GM12801 (cell line): ENCODE results near the gene PLIN5.

Experiments
- TF ChIP-seq, protein P1 (sequence below): IDR thresholded peaks from one replicate; pipeline ENCODE4 v1.5.1; 2011; ENCODE audit warnings: control low read depth; ENCODE audit not compliant: insufficient read length; ENCODE audit errors: extremely low read depth

PLIN5 gene

GRCh38 chr19:4513248-4513647 lies 21.8 kb downstream of the PLIN5 start:
- TF ChIP-seq, protein P1, sequence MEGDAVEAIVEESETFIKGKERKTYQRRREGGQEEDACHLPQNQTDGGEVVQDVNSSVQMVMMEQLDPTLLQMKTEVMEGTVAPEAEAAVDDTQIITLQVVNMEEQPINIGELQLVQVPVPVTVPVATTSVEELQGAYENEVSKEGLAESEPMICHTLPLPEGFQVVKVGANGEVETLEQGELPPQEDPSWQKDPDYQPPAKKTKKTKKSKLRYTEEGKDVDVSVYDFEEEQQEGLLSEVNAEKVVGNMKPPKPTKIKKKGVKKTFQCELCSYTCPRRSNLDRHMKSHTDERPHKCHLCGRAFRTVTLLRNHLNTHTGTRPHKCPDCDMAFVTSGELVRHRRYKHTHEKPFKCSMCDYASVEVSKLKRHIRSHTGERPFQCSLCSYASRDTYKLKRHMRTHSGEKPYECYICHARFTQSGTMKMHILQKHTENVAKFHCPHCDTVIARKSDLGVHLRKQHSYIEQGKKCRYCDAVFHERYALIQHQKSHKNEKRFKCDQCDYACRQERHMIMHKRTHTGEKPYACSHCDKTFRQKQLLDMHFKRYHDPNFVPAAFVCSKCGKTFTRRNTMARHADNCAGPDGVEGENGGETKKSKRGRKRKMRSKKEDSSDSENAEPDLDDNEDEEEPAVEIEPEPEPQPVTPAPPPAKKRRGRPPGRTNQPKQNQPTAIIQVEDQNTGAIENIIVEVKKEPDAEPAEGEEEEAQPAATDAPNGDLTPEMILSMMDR = no peak

DNA sequence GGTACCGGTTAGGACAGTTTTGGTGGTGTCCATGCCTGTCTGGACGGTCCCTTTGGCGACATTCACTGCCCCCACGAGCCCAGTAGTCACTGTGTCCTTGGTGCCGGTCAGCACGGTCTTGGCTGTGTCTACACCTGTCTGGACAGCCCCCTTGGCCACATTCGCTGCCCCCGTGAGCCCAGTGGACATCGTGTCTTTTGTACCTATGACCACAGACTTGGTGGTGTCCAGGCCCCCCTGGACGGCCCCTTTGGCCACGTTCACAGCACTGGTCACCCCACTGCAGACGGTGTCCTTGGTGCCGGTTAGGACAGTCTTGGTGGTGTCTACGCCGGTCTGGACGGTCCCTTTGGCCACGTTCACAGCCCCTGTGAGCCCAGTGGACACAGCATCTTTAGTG lies 23.0 kb downstream of the PLIN5 start:
- TF ChIP-seq, protein P1 = no peak

DNA sequence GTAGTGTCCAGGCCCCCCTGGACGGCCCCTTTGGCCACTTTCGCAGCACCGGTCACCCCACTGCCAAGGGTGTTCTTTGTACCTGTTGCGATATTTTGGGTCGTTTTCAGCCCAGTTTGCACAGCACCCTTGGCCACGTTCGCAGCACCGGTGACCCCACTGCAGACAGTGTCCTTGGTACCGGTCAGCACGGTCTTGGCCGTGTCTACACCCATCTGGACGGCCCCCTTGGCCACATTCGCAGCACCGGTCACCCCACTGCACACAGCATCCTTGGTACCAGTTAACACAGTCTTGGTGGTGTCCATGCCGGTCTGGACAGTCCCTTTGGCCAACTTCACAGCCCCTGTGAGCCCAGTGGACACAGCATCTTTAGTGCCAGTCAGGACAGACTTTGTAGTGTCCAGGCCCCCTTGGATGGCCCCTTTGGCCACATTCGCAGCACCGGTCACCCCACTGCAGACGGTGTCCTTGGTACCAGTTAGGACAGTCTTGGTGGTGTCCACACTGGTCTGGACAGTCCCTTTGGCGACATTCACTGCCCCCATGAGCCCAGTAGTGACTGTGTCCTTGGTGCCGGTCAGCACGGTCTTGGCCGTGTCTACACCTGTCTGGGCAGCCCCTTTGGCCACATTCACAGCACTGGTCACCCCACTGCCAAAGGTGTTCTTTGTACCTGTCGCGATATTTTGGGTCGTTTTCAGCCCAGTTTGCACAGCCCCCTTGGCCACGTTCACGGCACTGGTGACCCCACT lies 23.5 kb downstream of the PLIN5 start:
- TF ChIP-seq, protein P1 = no peak

DNA sequence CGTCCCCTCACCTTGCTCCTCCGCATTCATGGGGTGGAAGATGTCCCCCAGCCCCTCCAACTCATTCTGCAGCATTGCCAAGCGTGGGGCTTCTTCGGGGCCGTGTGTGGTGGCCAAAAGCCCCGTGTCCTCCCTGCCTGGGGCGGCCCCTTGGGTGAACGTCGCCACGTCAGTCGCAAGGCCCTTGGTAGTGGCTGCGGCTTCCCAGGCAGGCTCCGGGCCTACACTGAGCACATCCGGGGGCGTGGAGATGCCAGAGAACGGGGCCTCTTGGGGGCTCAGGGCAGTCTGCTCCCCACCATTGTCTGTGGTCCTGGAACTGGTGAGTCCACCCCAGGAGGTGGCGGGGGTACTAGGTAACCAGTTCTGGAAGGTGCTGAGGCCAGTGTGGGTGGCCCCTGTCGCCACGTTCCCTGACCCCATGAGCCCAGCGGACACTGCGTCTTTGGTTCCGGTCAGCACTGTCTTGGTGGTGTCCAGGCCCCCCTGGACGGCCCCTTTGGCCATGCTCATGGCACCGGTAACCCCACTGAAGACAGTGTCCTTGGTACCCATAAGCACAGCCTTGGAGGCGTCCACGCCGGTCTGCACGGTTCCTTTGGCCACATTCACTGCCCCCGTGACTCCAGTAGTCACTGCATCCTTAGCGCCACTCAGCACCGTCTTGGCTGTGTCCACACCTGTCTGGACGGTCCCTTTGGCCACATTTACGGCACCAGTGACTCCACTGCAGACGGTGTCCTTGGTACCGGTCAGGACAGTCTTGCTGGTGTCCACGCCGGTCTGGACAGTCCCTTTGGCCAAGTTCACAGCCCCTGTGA lies 24.4 kb downstream of the PLIN5 start:
- TF ChIP-seq, protein P1 = no peak

- TF ChIP-seq, protein P1 = no peak
Observed at GRCh38 chr19:4508698-4509097, 26.3 kb downstream of the PLIN5 start.

- TF ChIP-seq, protein P1 = no peak
Observed at GRCh38 chr19:4507804-4508203, 27.2 kb downstream of the PLIN5 start.

- TF ChIP-seq, protein P1 = no peak
Observed at GRCh38 chr19:4507150-4507452, 27.9 kb downstream of the PLIN5 start.
